GM18520 (cell line): Measurements from ENCODE around the gene FAM227A.
"Not testable (repeated sequence)": the region's sequence is repeated elsewhere in the genome, so short reads cannot be mapped to it uniquely, and the experiment has no call there.

Source experiments
- ATAC-seq: cut with Tn5 transposase; IDR thresholded peaks from one replicate; pipeline ENCODE4 v1.9.1; 2021; ENCODE audit not compliant: unreplicated experiment

Gene FAM227A

GRCh38 chr22:38674888-38675287 lies 18.7 kb upstream of the FAM227A start:
- no peak for ATAC-seq

DNA sequence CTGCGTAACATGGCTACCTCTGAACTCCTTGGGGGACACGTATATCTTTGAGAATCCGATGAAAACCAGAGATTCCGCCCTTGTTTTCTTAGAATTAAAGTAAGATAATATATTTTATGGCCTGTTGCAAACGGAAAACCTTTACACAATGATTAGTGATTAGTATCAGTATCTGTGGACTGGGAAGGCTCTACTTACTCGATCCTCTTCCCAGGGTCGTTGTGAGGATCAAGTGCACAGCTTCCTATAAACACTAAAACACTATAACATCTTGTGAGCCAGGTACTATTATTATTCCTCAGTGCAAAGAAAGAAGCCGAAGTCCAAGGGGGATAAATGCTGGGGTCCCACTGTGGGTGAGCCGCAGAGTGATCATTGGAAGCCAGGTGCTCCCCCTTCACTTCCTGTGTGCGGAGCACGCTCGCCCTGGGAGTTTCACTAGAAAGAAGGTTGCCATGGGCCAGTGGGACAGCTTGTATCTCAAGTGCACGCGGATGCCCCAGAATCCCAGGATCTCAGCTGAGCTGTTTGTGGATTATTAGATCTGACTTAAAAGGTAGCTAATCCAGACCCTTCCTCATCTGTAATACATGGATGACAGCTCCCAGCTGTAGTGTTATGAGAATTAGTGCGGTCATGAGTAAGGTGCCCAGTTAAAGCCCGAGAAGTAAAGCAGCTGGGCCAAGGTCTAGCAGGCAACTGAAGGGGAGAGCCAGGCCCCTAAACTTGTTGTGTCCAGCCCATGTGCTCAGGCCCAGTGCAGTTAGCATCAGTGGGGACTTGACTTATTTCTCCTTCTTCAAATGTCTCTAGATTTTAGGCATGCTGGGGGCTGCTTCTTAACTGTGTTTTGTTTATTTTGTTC lies 1.1 kb upstream of the FAM227A start:
- ATAC-seq: no peak

GRCh38 chr22:38655519-38656255 lies 505 bp downstream of the FAM227A start:
- no peak for ATAC-seq

- ATAC-seq: no peak
These were observed 2.5 kb downstream of the FAM227A start for GRCh38 chr22:38653741-38654140.

DNA sequence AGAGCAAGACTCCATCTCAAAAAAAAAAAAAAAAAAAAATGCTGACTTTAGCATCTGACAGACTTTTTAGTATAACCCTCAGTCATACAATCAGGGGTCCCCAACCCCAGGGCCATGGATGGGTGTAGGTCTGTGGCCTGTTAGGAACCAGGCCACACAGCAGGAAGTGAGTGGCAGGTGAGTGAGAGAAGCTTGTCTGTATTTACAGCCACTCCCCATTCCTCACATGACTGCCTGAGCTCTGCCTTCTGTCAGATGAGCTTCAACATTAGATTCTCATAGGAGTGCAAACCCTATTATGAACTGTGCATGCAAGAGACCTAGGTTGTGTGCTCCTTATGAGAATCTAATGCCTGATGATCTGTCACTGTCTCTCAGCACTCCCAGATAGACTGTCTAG lies 3.3 kb downstream of the FAM227A start:
- no peak for ATAC-seq

DNA sequence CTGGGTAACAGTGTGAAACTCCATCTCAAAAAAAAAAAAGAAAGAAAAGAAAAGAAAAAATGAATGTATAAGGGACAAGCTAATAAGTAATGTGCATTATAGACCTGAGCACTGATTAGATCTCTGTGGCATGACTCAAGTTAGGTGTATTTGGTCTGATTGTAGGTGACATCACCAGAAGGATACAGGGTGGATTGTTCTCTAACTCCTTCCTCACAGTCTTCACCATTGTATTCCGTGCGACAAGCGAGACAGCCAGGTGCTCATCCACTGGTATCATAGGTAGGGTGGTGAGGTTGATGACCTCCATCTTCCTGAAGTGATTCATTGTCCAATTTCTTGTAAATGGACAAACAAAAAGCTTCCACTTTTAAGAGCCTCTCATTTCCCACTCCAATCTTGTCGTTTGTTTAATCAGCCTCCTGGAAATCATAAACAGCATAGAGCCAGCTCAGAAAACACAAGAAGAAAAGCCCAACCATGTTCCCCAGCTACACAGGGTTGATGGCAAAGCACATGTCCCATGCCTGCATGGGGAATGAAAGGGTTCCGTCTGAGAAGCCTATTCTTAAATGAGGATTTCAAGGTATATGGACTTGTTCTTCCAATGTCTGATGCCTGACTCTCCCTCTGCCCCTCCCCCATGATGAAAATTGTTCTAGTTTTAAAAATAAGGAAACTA lies 6.2 kb downstream of the FAM227A start:
- ATAC-seq: no peak

DNA sequence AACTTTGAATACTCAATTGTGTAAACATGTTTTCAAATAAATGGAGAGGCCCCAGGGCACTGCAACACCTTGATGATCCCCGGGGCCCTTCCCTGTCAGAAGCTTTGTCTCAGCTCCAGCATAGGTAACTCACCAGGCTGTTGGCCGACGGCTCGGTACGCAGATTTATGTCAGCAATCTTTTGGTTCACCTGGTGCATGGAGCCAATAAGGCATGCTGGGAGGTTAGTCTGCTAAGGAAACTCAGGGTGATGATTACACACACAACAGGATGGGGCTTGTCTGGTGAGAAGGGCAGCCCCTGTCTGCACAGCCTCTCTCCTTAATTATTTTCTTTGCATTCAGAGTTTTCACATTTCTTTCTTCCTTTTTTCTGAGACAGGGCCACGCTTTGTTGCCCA lies 10.8 kb downstream of the FAM227A start:
- ATAC-seq: no peak

DNA sequence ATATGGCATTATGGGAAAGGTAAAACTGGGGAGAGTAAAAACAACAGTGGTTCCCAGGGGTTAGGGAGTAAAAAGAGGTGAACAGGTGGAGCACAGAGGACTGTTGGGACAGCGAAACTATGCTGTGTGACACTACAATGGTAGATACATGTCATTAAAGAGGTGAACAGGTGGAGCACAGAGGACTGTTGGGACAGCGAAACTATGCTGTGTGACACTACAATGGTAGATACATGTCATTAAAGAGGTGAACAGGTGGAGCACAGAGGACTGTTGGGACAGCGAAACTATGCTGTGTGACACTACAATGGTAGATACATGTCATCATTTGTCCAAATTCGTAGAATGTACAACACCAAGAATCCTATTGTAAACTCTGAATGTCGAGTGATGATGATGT lies 11.9 kb downstream of the FAM227A start:
- ATAC-seq: not testable (repeated sequence)

DNA sequence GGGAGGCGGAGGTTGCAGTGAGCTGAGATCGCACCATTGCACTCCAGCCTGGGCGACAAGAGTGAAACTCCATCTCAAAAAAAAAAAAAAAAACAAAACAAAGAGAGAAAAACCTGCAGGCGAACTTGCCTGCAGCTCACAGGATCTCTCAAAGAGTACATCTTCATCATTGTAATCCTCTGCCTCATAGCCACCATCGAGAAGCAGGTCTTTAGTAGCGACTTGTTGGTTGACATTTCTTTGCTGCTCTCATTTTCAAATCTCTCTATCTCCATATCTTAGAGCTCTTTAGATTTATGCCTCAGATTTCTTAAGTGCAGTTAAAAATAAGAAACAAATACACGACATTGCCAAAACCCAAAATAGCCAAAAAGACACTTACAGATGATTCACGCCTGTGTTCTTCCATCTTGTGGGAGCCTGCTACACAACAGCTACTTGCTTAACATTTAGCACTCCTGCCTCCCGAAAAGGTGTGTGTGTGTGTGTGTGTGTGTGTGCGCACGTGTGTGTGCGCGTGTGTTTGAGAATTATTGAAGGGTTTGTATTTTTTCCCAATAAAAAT lies 14.6 kb downstream of the FAM227A start:
- no peak for ATAC-seq

DNA sequence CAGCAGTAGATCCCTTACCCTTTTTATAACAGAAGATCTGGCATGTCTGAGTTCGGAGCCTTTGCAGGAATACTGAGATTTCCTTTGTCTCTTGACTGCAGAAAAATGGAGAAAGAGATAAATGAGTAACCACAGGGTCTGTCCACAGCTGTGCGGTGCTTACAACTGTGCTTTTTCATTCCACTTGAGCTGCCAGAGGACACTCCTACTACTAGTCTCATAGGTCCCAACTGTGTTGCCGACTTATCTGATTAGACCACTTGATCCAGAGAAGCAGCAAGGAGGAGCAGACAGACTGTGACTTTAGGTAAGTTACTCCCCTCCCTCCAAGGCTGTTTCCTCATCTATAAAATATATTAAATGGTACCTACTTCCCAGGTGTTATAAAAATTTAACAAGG lies 17.5 kb downstream of the FAM227A start:
- no peak for ATAC-seq

DNA sequence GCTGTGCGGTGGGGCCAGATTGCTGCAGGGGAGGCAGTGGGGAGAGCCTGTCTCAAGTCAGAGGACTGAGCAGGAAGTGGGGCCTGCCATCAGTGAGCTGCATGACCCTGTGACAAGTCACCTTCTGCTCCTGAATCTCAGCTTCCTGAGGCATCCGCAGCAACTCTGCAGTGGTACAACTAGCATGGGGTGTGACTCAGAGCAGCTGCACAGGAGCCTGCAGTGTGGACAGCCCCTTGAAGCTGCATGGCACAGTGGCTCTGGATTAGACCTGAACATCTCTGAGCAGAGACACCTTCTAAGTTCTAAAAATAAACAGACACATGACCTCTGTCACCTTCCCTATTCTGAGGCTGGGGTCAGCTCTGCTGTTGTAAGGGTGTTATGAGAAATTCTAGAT lies 18.0 kb downstream of the FAM227A start:
- ATAC-seq: no peak

- ATAC-seq: no peak
These were observed 23.7 kb downstream of the FAM227A start for GRCh38 chr22:38632528-38632927.

DNA sequence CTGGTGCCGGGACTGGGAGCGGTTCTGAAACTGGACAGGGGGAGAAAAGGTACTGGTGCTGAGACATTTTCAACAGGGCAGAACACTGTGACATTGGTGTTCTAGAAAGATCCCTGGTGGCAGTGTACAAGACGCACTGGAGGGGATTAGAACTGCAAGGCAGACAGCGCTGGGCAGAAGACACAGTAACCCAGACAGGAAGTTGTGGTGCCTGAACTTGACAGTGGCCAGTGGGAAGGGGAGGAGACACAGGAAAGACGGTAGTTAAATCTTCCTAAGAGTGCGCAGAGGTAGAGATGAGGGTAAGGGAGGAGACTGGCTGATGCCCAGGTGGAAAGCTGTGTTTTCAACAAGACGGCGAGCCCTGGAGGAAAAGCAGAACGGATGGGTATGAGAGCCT lies 24.5 kb downstream of the FAM227A start:
- no peak for ATAC-seq

DNA sequence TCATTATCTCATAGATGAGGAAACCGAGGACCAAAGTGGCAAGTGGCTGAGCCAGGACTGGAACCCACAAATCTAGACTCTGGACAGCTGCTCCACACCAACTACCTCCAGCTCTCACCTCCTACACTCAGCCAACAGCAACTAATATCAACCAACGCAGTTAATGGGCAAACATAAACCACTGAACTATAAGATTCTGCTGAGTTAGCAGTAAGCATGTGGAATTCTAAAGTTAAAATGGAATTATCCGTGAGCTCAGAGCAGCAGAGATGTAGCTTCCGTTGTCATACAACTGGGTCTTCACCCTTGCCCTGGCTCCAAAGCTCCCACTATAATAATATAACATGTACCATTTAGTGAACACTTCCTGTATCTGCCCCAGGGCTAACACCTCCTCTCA lies 27.1 kb downstream of the FAM227A start:
- no peak for ATAC-seq

- ATAC-seq: no peak
These were observed 27.7 kb downstream of the FAM227A start for GRCh38 chr22:38628444-38628843.

DNA sequence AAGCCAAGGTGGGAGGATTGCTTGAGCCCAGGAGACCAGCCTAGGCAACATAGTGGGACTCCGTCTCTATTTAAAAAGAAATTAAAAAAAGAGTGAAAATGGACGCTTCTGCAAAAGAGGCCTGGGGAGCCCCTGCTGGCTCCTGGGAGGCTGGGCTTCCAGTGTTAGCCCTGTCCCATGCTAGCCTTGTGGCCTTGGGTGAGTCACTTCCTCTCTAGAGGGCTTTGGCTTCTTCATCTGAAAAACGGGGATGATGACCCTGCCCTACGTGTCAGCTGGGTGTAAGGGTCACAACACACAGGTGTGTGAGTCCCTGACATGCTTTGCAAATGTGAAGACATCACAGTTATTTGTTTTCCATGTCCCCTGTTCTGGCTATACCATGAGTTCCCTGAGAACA lies 32.8 kb downstream of the FAM227A start:
- no peak for ATAC-seq

DNA sequence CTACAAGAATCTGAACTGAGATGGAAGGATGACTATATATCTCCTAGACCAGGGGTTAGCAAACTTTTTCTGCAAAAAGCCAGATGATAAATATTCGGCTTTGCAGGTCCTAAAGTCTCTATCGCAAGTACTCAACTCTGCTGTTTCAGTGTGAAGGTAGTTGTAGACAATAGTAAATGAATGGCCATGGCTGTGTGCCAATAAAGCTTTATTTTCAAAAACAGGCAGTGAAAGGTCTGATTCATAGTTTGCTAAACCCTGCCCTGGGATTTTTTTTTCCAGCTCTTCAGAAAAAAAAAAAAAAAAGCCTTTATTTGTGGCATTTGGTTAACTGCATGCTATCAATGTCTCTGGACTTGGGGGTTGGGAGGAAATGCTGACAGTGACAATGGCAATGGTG lies 37.5 kb downstream of the FAM227A start:
- ATAC-seq: no peak

GRCh38 chr22:38618258-38618657 lies 37.9 kb downstream of the FAM227A start:
- no peak for ATAC-seq

DNA sequence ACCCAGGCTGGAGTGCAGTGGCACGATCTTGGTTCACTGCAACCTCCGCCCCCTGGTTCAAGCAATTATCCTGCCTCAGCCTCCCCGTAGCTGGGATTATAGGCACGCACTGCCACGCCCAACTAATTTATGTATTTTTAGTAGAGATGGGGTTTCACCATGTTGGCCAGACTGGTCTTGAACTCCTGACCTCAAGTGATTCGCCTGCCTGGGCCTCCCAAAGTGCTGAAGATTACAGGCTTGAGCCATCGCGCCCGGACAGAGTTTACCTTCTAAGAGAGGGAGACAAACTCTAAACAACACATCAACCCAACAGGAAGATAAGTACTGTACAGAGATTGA lies 41.2 kb downstream of the FAM227A start:
- ATAC-seq: not testable (repeated sequence)

GRCh38 chr22:38614332-38615063 lies 41.7 kb downstream of the FAM227A start:
- ATAC-seq: no peak

- no peak for ATAC-seq
These were observed 42.6 kb downstream of the FAM227A start for GRCh38 chr22:38613588-38613987.
